Testis (tissue), 2 donors: ENCODE data around the gene ARID1B.

ENCODE experiments used
- CTCF ChIP-seq, 3 experiments: fragments of 450-650 bp in 2 of 3; fragments of 200-600 bp in 1 of 3; sonication (generic) in 1 of 3; IDR thresholded peaks; one replicate each; pipeline ENCODE4 v1.5.1; 2016 to 2019; ENCODE audit warnings: antibody characterized with exemption in 3 of 3, mild to moderate bottlenecking in 2 of 3, moderate library complexity in 1 of 3
- POLR2A ChIP-seq: fragments of 450-650 bp; IDR thresholded peaks from one replicate; pipeline ENCODE4 v1.6.1; 2017; ENCODE audit warnings: antibody characterized with exemption, mild to moderate bottlenecking, moderate library complexity

- TF ChIP-seq POLR2A, result no peak
- TF ChIP-seq CTCF (IDR thresholded peaks at IDR 0.05), result no peak
These were observed 263.0 kb downstream of the ARID1B start for GRCh38 chr6:157040191-157040590.
